Mucosa of stomach (tissue), 1 donor: ENCODE results near the gene JUND.

Source experiments
- H3K27me3 ChIP-seq: one replicate; pipeline ENCODE4 v1.7.0; 2013; ENCODE audit warnings: mild to moderate bottlenecking, low read length; ENCODE audit not compliant: control insufficient read depth, insufficient read depth
- H3K36me3 ChIP-seq: one replicate; pipeline ENCODE4 v1.7.0; 2013; ENCODE audit warnings: low read length; ENCODE audit not compliant: control insufficient read depth, insufficient read depth
- H3K4me1 ChIP-seq: one replicate; pipeline ENCODE4 v1.7.0; 2013; ENCODE audit warnings: mild to moderate bottlenecking, low read length; ENCODE audit not compliant: control insufficient read depth, insufficient read depth
- H3K4me3 ChIP-seq: one replicate; pipeline ENCODE4 v1.7.0; 2013; ENCODE audit warnings: low read length
- H3K9ac ChIP-seq: one replicate; pipeline ENCODE4 v1.7.0; 2013; ENCODE audit warnings: mild to moderate bottlenecking, low read length, moderate library complexity
- H3K9me3 ChIP-seq: one replicate; pipeline ENCODE4 v1.7.0; 2013; ENCODE audit warnings: mild to moderate bottlenecking, low read length, moderate library complexity; ENCODE audit not compliant: control insufficient read depth
- donor health status: Pancreatic carcinoma.

The JUND gene

GRCh38 chr19:18306209-18306887 lies 24.9 kb upstream of the JUND start:
- no peaks in the 10 kb centered on the region for H3K9me3 ChIP-seq
- H3K4me1 ChIP-seq, result peaks cover 47% of the 10 kb centered on the region
- H3K4me3 ChIP-seq, result no peak overlapping the region
- H3K27me3 ChIP-seq, result no peaks in the 10 kb centered on the region
- H3K36me3 ChIP-seq, result peaks cover 5% of the 10 kb centered on the region
- H3K9ac ChIP-seq, result no peak overlapping the region

GRCh38 chr19:18304458-18305310 lies 23.3 kb upstream of the JUND start:
- Histone ChIP-seq H3K4me1 (peaks cover 42% of the 10 kb centered on the region), H3K9ac (peak overlapping the region; percentile 95), H3K27me3 (no peaks in the 10 kb centered on the region), H3K36me3 (peaks cover 5% of the 10 kb centered on the region), H3K9me3 (no peaks in the 10 kb centered on the region), H3K4me3 (peak overlapping the region; percentile 45)

GRCh38 chr19:18304208-18304457 lies 22.7 kb upstream of the JUND start:
- Histone ChIP-seq H3K9ac (peak overlapping the region; percentile 95), H3K36me3 (peaks cover 2% of the 10 kb centered on the region), H3K4me1 (peaks cover 45% of the 10 kb centered on the region), H3K4me3 (no peak overlapping the region), H3K27me3 (no peaks in the 10 kb centered on the region), H3K9me3 (no peaks in the 10 kb centered on the region)

GRCh38 chr19:18301718-18302111 lies 20.3 kb upstream of the JUND start:
- Histone ChIP-seq H3K9me3 (no peaks in the 10 kb centered on the region), H3K4me3 (no peak overlapping the region), H3K27me3 (no peaks in the 10 kb centered on the region), H3K36me3 (no peaks in the 10 kb centered on the region), H3K9ac (peak overlapping the region; percentile 32), H3K4me1 (peaks cover 49% of the 10 kb centered on the region)

- Histone ChIP-seq H3K9me3 (no peaks in the 10 kb centered on the region), H3K9ac (peak overlapping the region; percentile 6), H3K4me1 (peaks cover 49% of the 10 kb centered on the region), H3K27me3 (no peaks in the 10 kb centered on the region), H3K36me3 (no peaks in the 10 kb centered on the region), H3K4me3 (no peak overlapping the region)
Observed at GRCh38 chr19:18300930-18301717, 19.7 kb upstream of the JUND start.

- no peak overlapping the region for H3K9ac ChIP-seq
- H3K4me1 ChIP-seq, result peaks cover 37% of the 10 kb centered on the region
- H3K27me3 ChIP-seq, result no peaks in the 10 kb centered on the region
- no peaks in the 10 kb centered on the region for H3K36me3 ChIP-seq
- H3K4me3 ChIP-seq, result no peak overlapping the region
- no peaks in the 10 kb centered on the region for H3K9me3 ChIP-seq
Observed at GRCh38 chr19:18299654-18300053, 18.2 kb upstream of the JUND start.

GRCh38 chr19:18298601-18299000 lies 17.2 kb upstream of the JUND start:
- Histone ChIP-seq H3K4me3 (no peak overlapping the region), H3K27me3 (no peaks in the 10 kb centered on the region), H3K9ac (no peak overlapping the region), H3K4me1 (peaks cover 26% of the 10 kb centered on the region), H3K9me3 (no peaks in the 10 kb centered on the region), H3K36me3 (no peaks in the 10 kb centered on the region)

- H3K9me3 ChIP-seq, result no peaks in the 10 kb centered on the region
- no peak overlapping the region for H3K4me3 ChIP-seq
- peaks cover 34% of the 10 kb centered on the region for H3K4me1 ChIP-seq
- no peak overlapping the region for H3K9ac ChIP-seq
- H3K27me3 ChIP-seq, result no peaks in the 10 kb centered on the region
- no peaks in the 10 kb centered on the region for H3K36me3 ChIP-seq
Observed at GRCh38 chr19:18297308-18297707, 15.9 kb upstream of the JUND start.

GRCh38 chr19:18295034-18295451 lies 13.6 kb upstream of the JUND start:
- Histone ChIP-seq H3K4me1 (peaks cover 36% of the 10 kb centered on the region), H3K9ac (no peak overlapping the region), H3K4me3 (no peak overlapping the region), H3K9me3 (no peaks in the 10 kb centered on the region), H3K36me3 (no peaks in the 10 kb centered on the region), H3K27me3 (no peaks in the 10 kb centered on the region)

- Histone ChIP-seq H3K9ac (no peak overlapping the region), H3K36me3 (no peaks in the 10 kb centered on the region), H3K4me1 (peaks cover 37% of the 10 kb centered on the region), H3K4me3 (no peak overlapping the region), H3K27me3 (no peaks in the 10 kb centered on the region), H3K9me3 (no peaks in the 10 kb centered on the region)
Observed at GRCh38 chr19:18294467-18294864, 13.0 kb upstream of the JUND start.

GRCh38 chr19:18293642-18294466 lies 12.4 kb upstream of the JUND start:
- H3K27me3 ChIP-seq, result no peaks in the 10 kb centered on the region
- H3K36me3 ChIP-seq, result no peaks in the 10 kb centered on the region
- H3K4me3 ChIP-seq, result no peak overlapping the region
- H3K9ac ChIP-seq, result peak overlapping the region; percentile 96
- no peaks in the 10 kb centered on the region for H3K9me3 ChIP-seq
- H3K4me1 ChIP-seq, result peaks cover 31% of the 10 kb centered on the region
